Measurements from ENCODE around the gene SLC26A8. TPM values are rescaled to one million over a fixed set of nuclear protein-coding genes. Genes with fewer than 3 reads are reported as not detected.

Gene SLC26A8
- total and polyA plus RNA-seq, 2 experiments from 2014 or later: 0.89 to 2.9 TPM

DNA sequence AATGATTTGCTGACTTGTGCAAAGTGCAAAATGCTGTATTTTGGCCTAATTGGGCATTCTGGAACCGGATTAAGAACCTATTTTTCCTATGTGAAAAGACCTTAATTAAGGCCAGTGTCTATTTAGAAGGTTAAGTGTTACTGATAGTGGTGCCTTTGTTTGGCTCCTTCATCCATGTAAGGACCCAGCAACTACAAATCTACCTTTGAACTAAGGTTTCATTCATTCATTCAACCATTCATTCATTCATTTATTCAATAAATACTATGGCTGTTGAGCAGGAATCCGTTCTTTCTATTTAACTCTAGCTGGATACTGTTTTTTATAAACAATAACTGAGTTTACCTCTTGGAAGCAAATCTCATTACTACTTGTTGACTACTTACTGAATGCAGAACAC is 36.8 kb upstream of the SLC26A8 start:
- H3K4me1 ChIP-seq (ENCODE audit: insufficient read depth): no peaks in the 10 kb centered on the region
- H4K20me1 ChIP-seq (replicated peaks; ENCODE audit: insufficient read depth): peaks cover 10% of the 10 kb centered on the region; the same call in 1 of the 2 replicates
- no peak overlapping the region for H2AFZ ChIP-seq
- Mint-ChIP-seq H3K27ac (no peak overlapping the region), H3K36me3 (ENCODE audit: low read depth) (peaks cover 10% of the 10 kb centered on the region), H3K4me3 (no peak overlapping the region), H3K9me3 (no peaks in the 10 kb centered on the region), H3K27me3 (ENCODE audit: insufficient read depth, low read depth, poor library complexity) (no peaks in the 10 kb centered on the region), H3K4me1 (no peaks in the 10 kb centered on the region)
- no peak overlapping the region for H3K27ac ChIP-seq (ENCODE audit: low read depth)
- no peaks in the 10 kb centered on the region for H3F3A ChIP-seq (replicated peaks; ENCODE audit: low read depth)
- no peak for ATAC-seq
- no peak overlapping the region for H3K4me2 ChIP-seq
- TF ChIP-seq JUNB (IDR thresholded peaks at IDR 0.05; ENCODE audit: unreplicated experiment) (no peak), STAT1 (IDR thresholded peaks at IDR 0.05; ENCODE audit: unreplicated experiment) (no peak), EZH2 (IDR thresholded peaks at IDR 0.05; ENCODE audit: low read depth, unreplicated experiment) (no peak), POLR2AphosphoS5 (IDR thresholded peaks at IDR 0.05; ENCODE audit: low read depth) (no peak), ZNF331 (CRISPR knock-in tag; IDR thresholded peaks at IDR 0.05; ENCODE audit: low read depth) (no peak), ZNF114 (CRISPR knock-in tag; IDR thresholded peaks at IDR 0.05) (no peak), EZH2phosphoT487 (IDR thresholded peaks at IDR 0.05; ENCODE audit: unreplicated experiment) (no peak), CREB1 (CRISPR knock-in tag; IDR thresholded peaks at IDR 0.05; ENCODE audit: low read depth) (no peak)
- TF ChIP-seq, protein P1, sequence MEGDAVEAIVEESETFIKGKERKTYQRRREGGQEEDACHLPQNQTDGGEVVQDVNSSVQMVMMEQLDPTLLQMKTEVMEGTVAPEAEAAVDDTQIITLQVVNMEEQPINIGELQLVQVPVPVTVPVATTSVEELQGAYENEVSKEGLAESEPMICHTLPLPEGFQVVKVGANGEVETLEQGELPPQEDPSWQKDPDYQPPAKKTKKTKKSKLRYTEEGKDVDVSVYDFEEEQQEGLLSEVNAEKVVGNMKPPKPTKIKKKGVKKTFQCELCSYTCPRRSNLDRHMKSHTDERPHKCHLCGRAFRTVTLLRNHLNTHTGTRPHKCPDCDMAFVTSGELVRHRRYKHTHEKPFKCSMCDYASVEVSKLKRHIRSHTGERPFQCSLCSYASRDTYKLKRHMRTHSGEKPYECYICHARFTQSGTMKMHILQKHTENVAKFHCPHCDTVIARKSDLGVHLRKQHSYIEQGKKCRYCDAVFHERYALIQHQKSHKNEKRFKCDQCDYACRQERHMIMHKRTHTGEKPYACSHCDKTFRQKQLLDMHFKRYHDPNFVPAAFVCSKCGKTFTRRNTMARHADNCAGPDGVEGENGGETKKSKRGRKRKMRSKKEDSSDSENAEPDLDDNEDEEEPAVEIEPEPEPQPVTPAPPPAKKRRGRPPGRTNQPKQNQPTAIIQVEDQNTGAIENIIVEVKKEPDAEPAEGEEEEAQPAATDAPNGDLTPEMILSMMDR (conservative IDR thresholded peaks at IDR 0.05; ENCODE audit: low read depth in 2 of 2): no peak
- TF ChIP-seq, protein P2, sequence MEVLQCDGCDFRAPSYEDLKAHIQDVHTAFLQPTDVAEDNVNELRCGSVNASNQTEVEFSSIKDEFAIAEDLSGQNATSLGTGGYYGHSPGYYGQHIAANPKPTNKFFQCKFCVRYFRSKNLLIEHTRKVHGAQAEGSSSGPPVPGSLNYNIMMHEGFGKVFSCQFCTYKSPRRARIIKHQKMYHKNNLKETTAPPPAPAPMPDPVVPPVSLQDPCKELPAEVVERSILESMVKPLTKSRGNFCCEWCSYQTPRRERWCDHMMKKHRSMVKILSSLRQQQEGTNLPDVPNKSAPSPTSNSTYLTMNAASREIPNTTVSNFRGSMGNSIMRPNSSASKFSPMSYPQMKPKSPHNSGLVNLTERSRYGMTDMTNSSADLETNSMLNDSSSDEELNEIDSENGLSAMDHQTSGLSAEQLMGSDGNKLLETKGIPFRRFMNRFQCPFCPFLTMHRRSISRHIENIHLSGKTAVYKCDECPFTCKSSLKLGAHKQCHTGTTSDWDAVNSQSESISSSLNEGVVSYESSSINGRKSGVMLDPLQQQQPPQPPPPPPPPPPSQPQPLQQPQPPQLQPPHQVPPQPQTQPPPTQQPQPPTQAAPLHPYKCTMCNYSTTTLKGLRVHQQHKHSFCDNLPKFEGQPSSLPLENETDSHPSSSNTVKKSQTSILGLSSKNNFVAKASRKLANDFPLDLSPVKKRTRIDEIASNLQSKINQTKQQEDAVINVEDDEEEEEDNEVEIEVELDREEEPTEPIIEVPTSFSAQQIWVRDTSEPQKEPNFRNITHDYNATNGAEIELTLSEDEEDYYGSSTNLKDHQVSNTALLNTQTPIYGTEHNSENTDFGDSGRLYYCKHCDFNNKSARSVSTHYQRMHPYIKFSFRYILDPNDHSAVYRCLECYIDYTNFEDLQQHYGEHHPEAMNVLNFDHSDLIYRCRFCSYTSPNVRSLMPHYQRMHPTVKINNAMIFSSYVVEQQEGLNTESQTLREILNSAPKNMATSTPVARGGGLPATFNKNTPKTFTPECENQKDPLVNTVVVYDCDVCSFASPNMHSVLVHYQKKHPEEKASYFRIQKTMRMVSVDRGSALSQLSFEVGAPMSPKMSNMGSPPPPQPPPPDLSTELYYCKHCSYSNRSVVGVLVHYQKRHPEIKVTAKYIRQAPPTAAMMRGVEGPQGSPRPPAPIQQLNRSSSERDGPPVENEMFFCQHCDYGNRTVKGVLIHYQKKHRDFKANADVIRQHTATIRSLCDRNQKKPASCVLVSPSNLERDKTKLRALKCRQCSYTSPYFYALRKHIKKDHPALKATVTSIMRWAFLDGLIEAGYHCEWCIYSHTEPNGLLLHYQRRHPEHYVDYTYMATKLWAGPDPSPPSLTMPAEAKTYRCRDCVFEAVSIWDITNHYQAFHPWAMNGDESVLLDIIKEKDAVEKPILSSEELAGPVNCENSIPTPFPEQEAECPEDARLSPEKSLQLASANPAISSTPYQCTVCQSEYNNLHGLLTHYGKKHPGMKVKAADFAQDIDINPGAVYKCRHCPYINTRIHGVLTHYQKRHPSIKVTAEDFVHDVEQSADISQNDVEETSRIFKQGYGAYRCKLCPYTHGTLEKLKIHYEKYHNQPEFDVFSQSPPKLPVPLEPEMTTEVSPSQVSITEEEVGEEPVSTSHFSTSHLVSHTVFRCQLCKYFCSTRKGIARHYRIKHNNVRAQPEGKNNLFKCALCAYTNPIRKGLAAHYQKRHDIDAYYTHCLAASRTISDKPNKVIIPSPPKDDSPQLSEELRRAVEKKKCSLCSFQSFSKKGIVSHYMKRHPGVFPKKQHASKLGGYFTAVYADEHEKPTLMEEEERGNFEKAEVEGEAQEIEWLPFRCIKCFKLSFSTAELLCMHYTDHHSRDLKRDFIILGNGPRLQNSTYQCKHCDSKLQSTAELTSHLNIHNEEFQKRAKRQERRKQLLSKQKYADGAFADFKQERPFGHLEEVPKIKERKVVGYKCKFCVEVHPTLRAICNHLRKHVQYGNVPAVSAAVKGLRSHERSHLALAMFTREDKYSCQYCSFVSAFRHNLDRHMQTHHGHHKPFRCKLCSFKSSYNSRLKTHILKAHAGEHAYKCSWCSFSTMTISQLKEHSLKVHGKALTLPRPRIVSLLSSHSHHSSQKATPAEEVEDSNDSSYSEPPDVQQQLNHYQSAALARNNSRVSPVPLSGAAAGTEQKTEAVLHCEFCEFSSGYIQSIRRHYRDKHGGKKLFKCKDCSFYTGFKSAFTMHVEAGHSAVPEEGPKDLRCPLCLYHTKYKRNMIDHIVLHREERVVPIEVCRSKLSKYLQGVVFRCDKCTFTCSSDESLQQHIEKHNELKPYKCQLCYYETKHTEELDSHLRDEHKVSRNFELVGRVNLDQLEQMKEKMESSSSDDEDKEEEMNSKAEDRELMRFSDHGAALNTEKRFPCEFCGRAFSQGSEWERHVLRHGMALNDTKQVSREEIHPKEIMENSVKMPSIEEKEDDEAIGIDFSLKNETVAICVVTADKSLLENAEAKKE (CRISPR knock-in tag; IDR thresholded peaks at IDR 0.05): no peak
- TF ChIP-seq, protein P3, sequence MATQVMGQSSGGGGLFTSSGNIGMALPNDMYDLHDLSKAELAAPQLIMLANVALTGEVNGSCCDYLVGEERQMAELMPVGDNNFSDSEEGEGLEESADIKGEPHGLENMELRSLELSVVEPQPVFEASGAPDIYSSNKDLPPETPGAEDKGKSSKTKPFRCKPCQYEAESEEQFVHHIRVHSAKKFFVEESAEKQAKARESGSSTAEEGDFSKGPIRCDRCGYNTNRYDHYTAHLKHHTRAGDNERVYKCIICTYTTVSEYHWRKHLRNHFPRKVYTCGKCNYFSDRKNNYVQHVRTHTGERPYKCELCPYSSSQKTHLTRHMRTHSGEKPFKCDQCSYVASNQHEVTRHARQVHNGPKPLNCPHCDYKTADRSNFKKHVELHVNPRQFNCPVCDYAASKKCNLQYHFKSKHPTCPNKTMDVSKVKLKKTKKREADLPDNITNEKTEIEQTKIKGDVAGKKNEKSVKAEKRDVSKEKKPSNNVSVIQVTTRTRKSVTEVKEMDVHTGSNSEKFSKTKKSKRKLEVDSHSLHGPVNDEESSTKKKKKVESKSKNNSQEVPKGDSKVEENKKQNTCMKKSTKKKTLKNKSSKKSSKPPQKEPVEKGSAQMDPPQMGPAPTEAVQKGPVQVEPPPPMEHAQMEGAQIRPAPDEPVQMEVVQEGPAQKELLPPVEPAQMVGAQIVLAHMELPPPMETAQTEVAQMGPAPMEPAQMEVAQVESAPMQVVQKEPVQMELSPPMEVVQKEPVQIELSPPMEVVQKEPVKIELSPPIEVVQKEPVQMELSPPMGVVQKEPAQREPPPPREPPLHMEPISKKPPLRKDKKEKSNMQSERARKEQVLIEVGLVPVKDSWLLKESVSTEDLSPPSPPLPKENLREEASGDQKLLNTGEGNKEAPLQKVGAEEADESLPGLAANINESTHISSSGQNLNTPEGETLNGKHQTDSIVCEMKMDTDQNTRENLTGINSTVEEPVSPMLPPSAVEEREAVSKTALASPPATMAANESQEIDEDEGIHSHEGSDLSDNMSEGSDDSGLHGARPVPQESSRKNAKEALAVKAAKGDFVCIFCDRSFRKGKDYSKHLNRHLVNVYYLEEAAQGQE (IDR thresholded peaks at IDR 0.05; ENCODE audit: unreplicated experiment): no peak
- TF ChIP-seq, protein P4, sequence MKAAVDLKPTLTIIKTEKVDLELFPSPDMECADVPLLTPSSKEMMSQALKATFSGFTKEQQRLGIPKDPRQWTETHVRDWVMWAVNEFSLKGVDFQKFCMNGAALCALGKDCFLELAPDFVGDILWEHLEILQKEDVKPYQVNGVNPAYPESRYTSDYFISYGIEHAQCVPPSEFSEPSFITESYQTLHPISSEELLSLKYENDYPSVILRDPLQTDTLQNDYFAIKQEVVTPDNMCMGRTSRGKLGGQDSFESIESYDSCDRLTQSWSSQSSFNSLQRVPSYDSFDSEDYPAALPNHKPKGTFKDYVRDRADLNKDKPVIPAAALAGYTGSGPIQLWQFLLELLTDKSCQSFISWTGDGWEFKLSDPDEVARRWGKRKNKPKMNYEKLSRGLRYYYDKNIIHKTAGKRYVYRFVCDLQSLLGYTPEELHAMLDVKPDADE (IDR thresholded peaks at IDR 0.05): no peak
- H3K4me3 ChIP-seq: no peak overlapping the region
- no peaks in the 10 kb centered on the region for H3K27me3 ChIP-seq (ENCODE audit: insufficient read depth)
- no peaks in the 10 kb centered on the region for H3K36me3 ChIP-seq (ENCODE audit: insufficient read depth)
- H3K9me2 ChIP-seq (ENCODE audit: insufficient read depth): no peaks in the 10 kb centered on the region
- peaks cover 18% of the 10 kb centered on the region; the same call in 1 of the 2 replicates for H3K79me2 ChIP-seq (replicated peaks; ENCODE audit: insufficient read depth)
- DNase-seq (ENCODE audit: low spot score): no peak

Measured in GM23338 (cell line).